Ascending aorta (tissue), 2 donors: ENCODE data around the gene BCAT1. TPM values are rescaled to one million over a fixed set of nuclear protein-coding genes. Genes with fewer than 3 reads are reported as not detected.

Source experiments
- DNase-seq, 2 donors: peaks; one replicate each; pipeline ENCODE4 v3.0.0-alpha.2; 2019; ENCODE audit warnings: low spot score in 2 of 2
- H3K27ac ChIP-seq, 2 donors: fragments of 200-600 bp; sonication (generic); one replicate each; pipeline ENCODE4 v1.5.1; 2016 to 2017; ENCODE audit warnings: mild to moderate bottlenecking in 1 of 2
- H3K27me3 ChIP-seq: fragments of 200-600 bp; sonication (generic); one replicate; pipeline ENCODE4 v1.5.1; 2017
- H3K36me3 ChIP-seq, 2 donors: fragments of 200-600 bp; sonication (generic); one replicate each; pipeline ENCODE4 v1.5.1; 2016
- H3K4me1 ChIP-seq, 2 donors: fragments of 200-600 bp; sonication (generic); one replicate each; pipeline ENCODE4 v1.5.1; 2016 to 2017; ENCODE audit warnings: mild to moderate bottlenecking in 1 of 2
- H3K4me3 ChIP-seq, 2 donors: fragments of 200-600 bp; sonication (generic); one replicate each; pipeline ENCODE4 v1.5.1; 2016 to 2017; ENCODE audit warnings: mild to moderate bottlenecking in 1 of 2
- H3K9me3 ChIP-seq, 2 donors: fragments of 200-600 bp; sonication (generic); one replicate each; pipeline ENCODE4 v1.5.1; 2016
- CTCF ChIP-seq, 3 experiments: fragments of 200-600 bp in 2 of 3; fragments of 450-650 bp in 1 of 3; sonication (generic) in 2 of 3; IDR thresholded peaks; one replicate each; pipeline ENCODE4 v1.5.1; 2016 to 2019; ENCODE audit warnings: antibody characterized with exemption in 3 of 3, mild to moderate bottlenecking in 1 of 3, moderate library complexity in 1 of 3
- intact Hi-C: fragments of 100-400 bp; cut with DNase I; formaldehyde crosslinking; loops from one replicate; pipeline ENCODE4 v1.15.1; 2023
- total RNA-seq: library from RNA; depleted of rRNA; stranded (reverse); fragments of >200 nt; gene quantifications from one replicate; pipeline ENCODE4 v1.1.0, GENCODE V29; 2016

BCAT1 gene
- total RNA-seq, 1 donor from 2014 or later: 16.5 TPM

GRCh38 chr12:24864796-24865125, 84.1 kb downstream of the BCAT1 start:
- Histone ChIP-seq H3K27ac (no peak overlapping the region), H3K4me3 (no peak overlapping the region), H3K4me1 (peaks cover 0 to 5% of the 10 kb centered on the region in 2 donors), H3K9me3 (no peaks in the 10 kb centered on the region), H3K27me3 (no peaks in the 10 kb centered on the region), H3K36me3 (no peaks in the 10 kb centered on the region)
- TF ChIP-seq CTCF (IDR thresholded peaks at IDR 0.05): no peak
- intact Hi-C loops: no loop called here
- DNase-seq: no peak

GRCh38 chr12:24861766-24862540, 86.9 kb downstream of the BCAT1 start:
- Histone ChIP-seq H3K4me3 (no peak overlapping the region), H3K27ac (peak overlapping the region in 1 of 2 donors; percentile 34), H3K9me3 (no peaks in the 10 kb centered on the region), H3K4me1 (peaks cover 0 to 5% of the 10 kb centered on the region in 2 donors), H3K27me3 (no peaks in the 10 kb centered on the region), H3K36me3 (no peaks in the 10 kb centered on the region)
- TF ChIP-seq CTCF (IDR thresholded peaks at IDR 0.05): no peak
- no peak for DNase-seq
- intact Hi-C loops: no loop called here

- no peak overlapping the region for H3K4me3 ChIP-seq
- H3K4me1 ChIP-seq: peaks cover 0 to 5% of the 10 kb centered on the region in 2 donors
- no peaks in the 10 kb centered on the region for H3K36me3 ChIP-seq
- peak overlapping the region; percentile 10 to 51 for H3K27ac ChIP-seq
- no peaks in the 10 kb centered on the region for H3K27me3 ChIP-seq
- no peak for TF ChIP-seq CTCF (IDR thresholded peaks at IDR 0.05)
- intact Hi-C loops: no loop called here
- no peaks in the 10 kb centered on the region for H3K9me3 ChIP-seq
- DNase-seq: no peak
These were observed 88.4 kb downstream of the BCAT1 start for GRCh38 chr12:24860546-24860945.

- H3K9me3 ChIP-seq: no peaks in the 10 kb centered on the region
- no peak overlapping the region for H3K27ac ChIP-seq
- no peak for DNase-seq
- H3K4me3 ChIP-seq: no peak overlapping the region
- H3K4me1 ChIP-seq: peaks cover 0 to 2% of the 10 kb centered on the region in 2 donors
- H3K36me3 ChIP-seq: no peaks in the 10 kb centered on the region
- intact Hi-C loops: no loop called here
- H3K27me3 ChIP-seq: no peaks in the 10 kb centered on the region
- no peak for TF ChIP-seq CTCF (IDR thresholded peaks at IDR 0.05)
These were observed 92.4 kb downstream of the BCAT1 start for GRCh38 chr12:24856541-24856940.

- Histone ChIP-seq H3K27ac (peak overlapping the region in 1 of 2 donors; percentile 16), H3K36me3 (no peaks in the 10 kb centered on the region), H3K4me1 (peaks cover 0 to 2% of the 10 kb centered on the region in 2 donors), H3K27me3 (no peaks in the 10 kb centered on the region), H3K9me3 (no peaks in the 10 kb centered on the region), H3K4me3 (no peak overlapping the region)
- no peak for TF ChIP-seq CTCF (IDR thresholded peaks at IDR 0.05)
- intact Hi-C loops: no loop called here
- no peak for DNase-seq
These were observed 94.0 kb downstream of the BCAT1 start for GRCh38 chr12:24854908-24855307.
